ENCODE measurements around the gene CANX. TPM values are rescaled to one million over a fixed set of nuclear protein-coding genes. Genes with fewer than 3 reads are reported as not detected.
"Not testable (repeated sequence)": the region's sequence is repeated elsewhere in the genome, so short reads cannot be mapped to it uniquely, and the experiment has no call there.

Gene CANX
- polyA plus RNA-seq, 1 experiment, result 502 TPM

GRCh38 chr5:179680780-179681401, 17.9 kb upstream of the CANX start, which contains the start of gene CBY3:
CBY3 (minus strand) TSS chr5:179681034; CDS start chr5:179680918, 116 bp downstream.
- Histone ChIP-seq H3K27me3 (ENCODE audit: control insufficient read depth, insufficient read depth, low read length) (no peaks in the 10 kb centered on the region), H3K36me3 (ENCODE audit: control insufficient read depth, insufficient read depth, low read length) (no peaks in the 10 kb centered on the region), H3K4me3 (ENCODE audit: low read depth, low read length) (no peak within 1 kb of the TSS)
- no peak for DNase-seq (ENCODE audit: low read depth)
- no peak for TF ChIP-seq CTCF (IDR thresholded peaks at IDR 0.05; ENCODE audit: insufficient read depth, low read depth, low read length)
- ChIA-PET POLR2A (no interaction called here), CTCF (interaction anchor here (2.6 to 5.1 kb wide), 2 partner anchors 12 to 15 kb away, joined by 10 to 21 read pairs; no protein-coding TSS in a partner anchor)

GRCh38 chr5:179689212-179689611, 9.6 kb upstream of the CANX start:
- POLR2A ChIA-PET; H3K4me3 ChIP-seq (ENCODE audit: low read depth, low read length); H3K27me3 ChIP-seq (ENCODE audit: control insufficient read depth, insufficient read depth, low read length); DNase-seq (ENCODE audit: low read depth); H3K36me3 ChIP-seq (ENCODE audit: control insufficient read depth, insufficient read depth, low read length): not testable (repeated sequence)
- CTCF ChIA-PET, result interaction anchor here (0.7 kb wide), 1 partner anchor 73 kb away, joined by 3 read pairs; no protein-coding TSS in a partner anchor

- H3K36me3 ChIP-seq (ENCODE audit: control insufficient read depth, insufficient read depth, low read length), result no peaks in the 10 kb centered on the region
- no peak for TF ChIP-seq CTCF (IDR thresholded peaks at IDR 0.05; ENCODE audit: insufficient read depth, low read depth, low read length)
- DNase-seq (ENCODE audit: low read depth), result no peak
- no peak overlapping the region for H3K4me3 ChIP-seq (ENCODE audit: low read depth, low read length)
- CTCF ChIA-PET, result interaction anchor here (5.3 kb wide), 1 partner anchor 14 kb away, joined by 21 read pairs; the partner anchor contains the start of gene CBY3
- POLR2A ChIA-PET, result no interaction called here
- no peaks in the 10 kb centered on the region for H3K27me3 ChIP-seq (ENCODE audit: control insufficient read depth, insufficient read depth, low read length)
Observed at GRCh38 chr5:179694561-179694960, 4.2 kb upstream of the CANX start.

GRCh38 chr5:179696603-179697002, 2.2 kb upstream of the CANX start:
- DNase-seq (ENCODE audit: low read depth), result no peak
- Histone ChIP-seq H3K27me3 (ENCODE audit: control insufficient read depth, insufficient read depth, low read length) (no peaks in the 10 kb centered on the region), H3K36me3 (ENCODE audit: control insufficient read depth, insufficient read depth, low read length) (no peaks in the 10 kb centered on the region; the same call in 1 of the 2 replicates), H3K4me3 (ENCODE audit: low read depth, low read length) (no peak overlapping the region)
- TF ChIP-seq CTCF (IDR thresholded peaks at IDR 0.05; ENCODE audit: insufficient read depth, low read depth, low read length), result no peak
- ChIA-PET CTCF (interaction anchor here (1.7 to 5.3 kb wide), 2 partner anchors 16 to 66 kb away, joined by 6 to 21 read pairs; partner anchors contain the start of gene CBY3), POLR2A (no interaction called here)

- CTCF ChIA-PET, result interaction anchor here (0.8 to 5.3 kb wide), 3 partner anchors 12 to 66 kb away, joined by 3 to 21 read pairs (median 6); partner anchors contain the start of gene CBY3
- DNase-seq (ENCODE audit: low read depth), result no peak
- Histone ChIP-seq H3K4me3 (ENCODE audit: low read depth, low read length) (no peak overlapping the region), H3K36me3 (ENCODE audit: control insufficient read depth, insufficient read depth, low read length) (no peaks in the 10 kb centered on the region; the same call in none of the 2 replicates), H3K27me3 (ENCODE audit: control insufficient read depth, insufficient read depth, low read length) (no peaks in the 10 kb centered on the region)
- POLR2A ChIA-PET, result no interaction called here
- no peak for TF ChIP-seq CTCF (IDR thresholded peaks at IDR 0.05; ENCODE audit: insufficient read depth, low read depth, low read length)
Observed at GRCh38 chr5:179697108-179697507, 1.7 kb upstream of the CANX start.

- H3K4me3 ChIP-seq (ENCODE audit: low read depth, low read length); H3K36me3 ChIP-seq (ENCODE audit: control insufficient read depth, insufficient read depth, low read length); H3K27me3 ChIP-seq (ENCODE audit: control insufficient read depth, insufficient read depth, low read length); DNase-seq (ENCODE audit: low read depth); POLR2A ChIA-PET: not testable (repeated sequence)
- CTCF ChIA-PET, result interaction anchor here (0.8 to 5.3 kb wide), 3 partner anchors 13 to 65 kb away, joined by 3 to 21 read pairs (median 6); partner anchors contain the start of gene CBY3
Observed at GRCh38 chr5:179697543-179697942, 1.2 kb upstream of the CANX start.

Measured in BJ (cell line).